Kidney (tissue), 14 donors: ENCODE results near the gene SLC7A8. TPM values are rescaled to one million over a fixed set of nuclear protein-coding genes. Genes with fewer than 3 reads are reported as not detected.
A peak's percentile ranks its signal among the peaks of the same experiment; 100 is the strongest.

Source experiments
- DNase-seq, 5 donors: peaks; one replicate each; pipeline ENCODE4 v3.0.0-alpha.2; 2013 to 2020
- FAIRE-seq: peaks from 2 replicates; lab custom pipeline; 2012; peaks lifted over from hg19 to GRCh38; lab: Jason Lieb, UNC
- H3K27ac ChIP-seq, 2 donors: one replicate each; pipeline ENCODE4 v1.7.0; 2013; ENCODE audit warnings: low read depth in 2 of 2, low read length in 2 of 2, inconsistent platforms in 1 of 2
- H3K27me3 ChIP-seq: one replicate; pipeline ENCODE4 v1.7.1; 2013; ENCODE audit warnings: low read length, inconsistent platforms; ENCODE audit not compliant: control insufficient read depth, insufficient read depth
- H3K36me3 ChIP-seq, 3 donors: one replicate each; pipeline versions ENCODE4 v1.7.0 to v1.7.1; 2013; ENCODE audit warnings: low read length in 3 of 3, control low read depth in 1 of 3, inconsistent platforms in 1 of 3; ENCODE audit not compliant: insufficient read depth in 3 of 3, control insufficient read depth in 2 of 3
- H3K4me1 ChIP-seq, 3 donors: one replicate each; pipeline versions ENCODE4 v1.7.0 to v1.7.1; 2013; ENCODE audit warnings: low read length in 3 of 3, inconsistent platforms in 1 of 3, low read depth in 1 of 3; ENCODE audit not compliant: control insufficient read depth in 2 of 3, insufficient read depth in 2 of 3
- H3K4me3 ChIP-seq, 3 donors: one replicate each; pipeline versions ENCODE4 v1.7.0 to v1.8.1; 2013; ENCODE audit warnings: low read length in 3 of 3, control low read depth in 1 of 3, inconsistent platforms in 1 of 3
- H3K9ac ChIP-seq, 3 donors: one replicate each; pipeline versions ENCODE4 v1.7.0 to v1.7.1; 2013; ENCODE audit warnings: low read length in 3 of 3, control low read depth in 1 of 3, inconsistent platforms in 1 of 3
- H3K9me3 ChIP-seq, 3 donors: one replicate each; pipeline versions ENCODE4 v1.7.0 to v1.7.1; 2013; ENCODE audit warnings: low read length in 3 of 3, control low read depth in 1 of 3, inconsistent platforms in 1 of 3; ENCODE audit not compliant: control insufficient read depth in 2 of 3, insufficient read depth in 1 of 3
- intact Hi-C: fragments of 100-400 bp; cut with DNase I; formaldehyde crosslinking; loops from one replicate; pipeline ENCODE4 v1.11.1; 2022
- polyA plus RNA-seq: library from polyadenylated mRNA; stranded (reverse); fragments of 350-450 nt; fragmentation: Illumina TruSeq; extraction: RNeasy Lipid Tissue Mini Kit (QIAGEN cat#74804); gene quantifications from one replicate; pipeline ENCODE4 v1.2.3, GENCODE V29; 2014; ENCODE audit warnings: low read depth, low replicate concordance; ENCODE audit not compliant: insufficient read depth
- total RNA-seq: library from RNA; stranded (reverse); fragmentation: NEBNext Ultra II Directional; extraction: Animal tissue kit (Norgen Biotek cat#: 25700); gene quantifications from one replicate; pipeline ENCODE4 v1.2.1, GENCODE V29; 2021
- TF ChIP-seq, protein P1 (sequence below): IDR thresholded peaks from 3 replicates; pipeline ENCODE4 v1.5.1; 2012; ENCODE audit warnings: mild to moderate bottlenecking, moderate library complexity, borderline replicate concordance; ENCODE audit not compliant: insufficient read depth; ENCODE audit errors: extremely low read depth
- donor health status: control.
- donor health status: control.
- donor health status: control.
- donor health status: control.
- donor health status: control.
- donor health status: DM: yes; HTN: yes; CAD: no.
- donor health status: Normal renal cell carcinoma (clear cell type).

Gene SLC7A8
- total and polyA plus RNA-seq, 2 donors from 2014 or later = 22.9 to 210 TPM

DNA sequence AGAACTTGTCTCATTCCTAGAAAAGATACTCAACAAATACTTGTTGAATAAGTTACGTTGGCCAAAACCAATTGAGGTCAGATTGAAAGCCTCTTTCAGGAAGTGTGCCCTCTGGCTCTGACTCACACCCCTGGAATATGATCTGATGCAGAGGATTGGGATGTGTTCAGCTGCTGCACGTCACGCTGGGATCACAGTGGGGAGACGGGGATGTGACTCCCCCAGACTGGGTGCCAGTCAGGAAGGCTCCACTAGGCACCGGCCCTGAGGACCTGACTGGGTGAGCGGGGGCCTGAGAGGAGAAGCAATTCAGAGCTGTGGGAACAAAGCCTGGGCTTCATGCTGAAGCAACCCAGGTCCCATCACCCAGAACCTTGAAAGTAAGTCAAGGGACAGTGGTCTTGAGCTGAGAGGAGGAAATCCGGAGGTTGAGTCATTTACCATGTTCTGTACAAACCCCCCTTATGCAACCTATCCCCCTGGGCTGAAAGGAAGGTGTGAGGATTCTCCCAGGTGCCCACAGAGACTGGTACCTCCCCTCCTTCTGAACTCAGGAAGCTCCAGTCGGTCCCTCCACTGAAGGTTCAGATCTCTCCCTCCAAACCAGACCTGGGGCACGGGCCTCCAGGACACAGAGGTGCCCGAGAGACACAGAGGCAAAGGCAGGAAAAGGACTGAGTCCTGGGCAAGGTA, 68.3 kb downstream of the SLC7A8 start:
- peak in 2 of 5 donors; percentile 30 to 75 for DNase-seq
- H3K9me3 ChIP-seq = no peaks in the 10 kb centered on the region
- no peak overlapping the region for H3K27ac ChIP-seq
- no peak overlapping the region for H3K4me3 ChIP-seq
- TF ChIP-seq, protein P1, sequence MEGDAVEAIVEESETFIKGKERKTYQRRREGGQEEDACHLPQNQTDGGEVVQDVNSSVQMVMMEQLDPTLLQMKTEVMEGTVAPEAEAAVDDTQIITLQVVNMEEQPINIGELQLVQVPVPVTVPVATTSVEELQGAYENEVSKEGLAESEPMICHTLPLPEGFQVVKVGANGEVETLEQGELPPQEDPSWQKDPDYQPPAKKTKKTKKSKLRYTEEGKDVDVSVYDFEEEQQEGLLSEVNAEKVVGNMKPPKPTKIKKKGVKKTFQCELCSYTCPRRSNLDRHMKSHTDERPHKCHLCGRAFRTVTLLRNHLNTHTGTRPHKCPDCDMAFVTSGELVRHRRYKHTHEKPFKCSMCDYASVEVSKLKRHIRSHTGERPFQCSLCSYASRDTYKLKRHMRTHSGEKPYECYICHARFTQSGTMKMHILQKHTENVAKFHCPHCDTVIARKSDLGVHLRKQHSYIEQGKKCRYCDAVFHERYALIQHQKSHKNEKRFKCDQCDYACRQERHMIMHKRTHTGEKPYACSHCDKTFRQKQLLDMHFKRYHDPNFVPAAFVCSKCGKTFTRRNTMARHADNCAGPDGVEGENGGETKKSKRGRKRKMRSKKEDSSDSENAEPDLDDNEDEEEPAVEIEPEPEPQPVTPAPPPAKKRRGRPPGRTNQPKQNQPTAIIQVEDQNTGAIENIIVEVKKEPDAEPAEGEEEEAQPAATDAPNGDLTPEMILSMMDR = no peak
- H3K4me1 ChIP-seq = no peaks in the 10 kb centered on the region
- no peaks in the 10 kb centered on the region for H3K27me3 ChIP-seq
- no peak overlapping the region for H3K9ac ChIP-seq
- H3K36me3 ChIP-seq = no peaks in the 10 kb centered on the region
- no peak for FAIRE-seq
- intact Hi-C loops = no loop called here

DNA sequence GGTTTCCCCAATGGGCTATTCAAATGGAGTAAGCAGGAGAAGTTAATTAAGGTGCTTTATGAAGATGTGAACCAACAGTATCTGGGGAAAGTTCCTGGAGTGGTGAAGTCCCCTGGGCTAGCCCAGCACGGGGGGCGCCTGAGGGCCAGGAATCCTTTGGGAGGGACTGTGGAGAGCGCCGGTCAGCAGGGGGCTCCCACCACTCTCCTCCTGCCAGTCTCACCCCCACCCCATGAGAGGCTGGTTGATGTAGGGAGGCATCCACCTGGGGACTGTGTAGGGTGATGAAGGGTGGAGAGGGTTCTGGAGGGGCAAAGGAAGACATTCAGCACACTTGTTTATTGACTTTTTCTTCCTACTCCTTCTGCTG, 68.8 kb downstream of the SLC7A8 start:
- no peaks in the 10 kb centered on the region for H3K9me3 ChIP-seq
- H3K9ac ChIP-seq = no peak overlapping the region
- no peak overlapping the region for H3K27ac ChIP-seq
- H3K36me3 ChIP-seq = no peaks in the 10 kb centered on the region
- no peak for FAIRE-seq
- intact Hi-C loops = no loop called here
- H3K4me3 ChIP-seq = no peak overlapping the region
- no peak for DNase-seq
- no peaks in the 10 kb centered on the region for H3K27me3 ChIP-seq
- TF ChIP-seq, protein P1 = no peak
- no peaks in the 10 kb centered on the region for H3K4me1 ChIP-seq

DNA sequence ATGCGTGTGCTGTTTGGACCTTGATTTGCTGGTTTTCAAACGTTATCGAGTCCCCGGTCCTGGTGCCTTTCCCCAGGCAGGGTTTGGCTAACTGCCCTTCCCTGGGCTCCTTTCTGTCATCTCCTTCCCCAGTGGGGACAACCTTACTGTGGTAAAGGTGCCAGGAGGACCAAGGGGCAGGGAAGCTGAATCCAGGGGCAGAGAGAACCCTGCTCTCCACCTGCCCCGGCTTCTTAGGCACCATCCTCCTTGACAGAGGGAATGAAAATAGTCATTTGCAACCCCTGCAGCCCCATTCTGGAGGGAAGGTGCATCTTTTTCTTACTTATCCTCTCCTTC, 69.4 kb downstream of the SLC7A8 start:
- Histone ChIP-seq H3K4me3 (no peak overlapping the region), H3K36me3 (no peaks in the 10 kb centered on the region), H3K9me3 (no peaks in the 10 kb centered on the region), H3K27me3 (no peaks in the 10 kb centered on the region), H3K9ac (no peak overlapping the region), H3K27ac (no peak overlapping the region), H3K4me1 (no peaks in the 10 kb centered on the region)
- FAIRE-seq (no peak), DNase-seq (no peak)
- intact Hi-C loops = no loop called here
- TF ChIP-seq, protein P1 = no peak
